ENCODE data around the gene ATAD3C. TPM values are rescaled to one million over a fixed set of nuclear protein-coding genes. Genes with fewer than 3 reads are reported as not detected.
"Not testable (repeated sequence)": the region's sequence is repeated elsewhere in the genome, so short reads cannot be mapped to it uniquely, and the experiment has no call there.

ATAD3C gene
- total RNA-seq, 2 experiments from 2014 or later, result 1.0 to 1.4 TPM

- ATAC-seq, result no peak
- Mint-ChIP-seq H3K9me3 (ENCODE audit: insufficient read depth) (no peaks in the 10 kb centered on the region), H3K4me1 (ENCODE audit: low read depth) (peaks cover 5% of the 10 kb centered on the region), H3K27ac (no peak overlapping the region), H3K4me3 (no peak overlapping the region), H3K36me3 (ENCODE audit: low read depth) (no peaks in the 10 kb centered on the region), H3K27me3 (ENCODE audit: low read depth) (peaks cover 4% of the 10 kb centered on the region)
- CTCF ChIA-PET, result interaction anchor here (1.0 to 3.0 kb wide), 10 partner anchors 9 to 135 kb away, joined by 3 to 18 read pairs (median 6); partner anchors contain the start of genes CCNL2 and MRPL20
- DNase-seq, result no peak
- POLR2A ChIA-PET, result interaction anchor here (1.6 kb wide), 1 partner anchor 41 kb away, joined by 5 read pairs; the partner anchor contains the start of gene CCNL2
Observed at GRCh38 chr1:1440262-1441001, 9.1 kb upstream of the ATAD3C start.

- Mint-ChIP-seq H3K4me1 (ENCODE audit: low read depth) (peaks cover 4% of the 10 kb centered on the region), H3K36me3 (ENCODE audit: low read depth) (no peaks in the 10 kb centered on the region), H3K9me3 (ENCODE audit: insufficient read depth) (no peaks in the 10 kb centered on the region), H3K4me3 (no peak overlapping the region), H3K27ac (no peak overlapping the region), H3K27me3 (ENCODE audit: low read depth) (peaks cover 2% of the 10 kb centered on the region)
- peak; percentile 58 for DNase-seq
- ChIA-PET POLR2A (interaction anchor here (0.6 to 1.6 kb wide), 2 partner anchors 42 to 871 kb away, joined by 3 to 5 read pairs; partner anchors contain the start of gene CCNL2), CTCF (interaction anchor here (1.0 to 3.0 kb wide), 11 partner anchors 10 to 136 kb away, joined by 3 to 18 read pairs (median 5); partner anchors contain the start of genes CCNL2 and MRPL20)
- peak; percentile 81 for ATAC-seq
Observed at GRCh38 chr1:1441002-1441888, 8.2 kb upstream of the ATAD3C start.

- no peak overlapping the region for H3K4me3 Mint-ChIP-seq
- no peaks in the 10 kb centered on the region for H3K9me3 Mint-ChIP-seq (ENCODE audit: insufficient read depth)
- ChIA-PET CTCF (interaction anchor here (1.0 to 3.0 kb wide), 2 partner anchors 35 to 62 kb away, joined by 3 to 18 read pairs; partner anchors contain the start of gene MRPL20), POLR2A (no interaction called here)
- peaks cover 2% of the 10 kb centered on the region for H3K4me1 Mint-ChIP-seq (ENCODE audit: low read depth)
- DNase-seq (no peak), ATAC-seq (no peak)
- no peak overlapping the region for H3K27ac Mint-ChIP-seq
- H3K36me3 Mint-ChIP-seq (ENCODE audit: low read depth), result no peaks in the 10 kb centered on the region
- H3K27me3 Mint-ChIP-seq (ENCODE audit: low read depth), result no peaks in the 10 kb centered on the region
Observed at GRCh38 chr1:1442069-1442770, 7.3 kb upstream of the ATAD3C start.

GRCh38 chr1:1446631-1447030 is 2.9 kb upstream of the ATAD3C start:
- H3K9me3 Mint-ChIP-seq (ENCODE audit: insufficient read depth); H3K4me1 Mint-ChIP-seq (ENCODE audit: low read depth); H3K27ac Mint-ChIP-seq; CTCF ChIA-PET; DNase-seq; ATAC-seq; H3K27me3 Mint-ChIP-seq (ENCODE audit: low read depth); H3K36me3 Mint-ChIP-seq (ENCODE audit: low read depth); H3K4me3 Mint-ChIP-seq; POLR2A ChIA-PET: not testable (repeated sequence)

- H3K4me1 Mint-ChIP-seq (ENCODE audit: low read depth); ATAC-seq; H3K27ac Mint-ChIP-seq; H3K36me3 Mint-ChIP-seq (ENCODE audit: low read depth); H3K4me3 Mint-ChIP-seq; POLR2A ChIA-PET; DNase-seq; H3K27me3 Mint-ChIP-seq (ENCODE audit: low read depth); H3K9me3 Mint-ChIP-seq (ENCODE audit: insufficient read depth): not testable (repeated sequence)
- CTCF ChIA-PET, result interaction anchor here (1.8 kb wide), 1 partner anchor 10 kb away, joined by 5 read pairs; no protein-coding TSS in a partner anchor
Observed at GRCh38 chr1:1450616-1451015, 1.1 kb downstream of the ATAD3C start.

GRCh38 chr1:1451696-1452364 is 2.3 kb downstream of the ATAD3C start:
- ChIA-PET CTCF (interaction anchor here (1.8 kb wide), 1 partner anchor 11 kb away, joined by 5 read pairs; no protein-coding TSS in a partner anchor), POLR2A (no interaction called here)
- no peak overlapping the region for H3K4me3 Mint-ChIP-seq
- H3K27ac Mint-ChIP-seq, result no peak overlapping the region
- no peak for DNase-seq
- no peak for ATAC-seq
- no peaks in the 10 kb centered on the region for H3K36me3 Mint-ChIP-seq (ENCODE audit: low read depth)
- H3K4me1 Mint-ChIP-seq (ENCODE audit: low read depth), result no peaks in the 10 kb centered on the region
- H3K27me3 Mint-ChIP-seq (ENCODE audit: low read depth), result no peaks in the 10 kb centered on the region
- H3K9me3 Mint-ChIP-seq (ENCODE audit: insufficient read depth), result no peaks in the 10 kb centered on the region

GRCh38 chr1:1452365-1452739 is 2.9 kb downstream of the ATAD3C start:
- POLR2A ChIA-PET; H3K27ac Mint-ChIP-seq; ATAC-seq; H3K9me3 Mint-ChIP-seq (ENCODE audit: insufficient read depth); H3K27me3 Mint-ChIP-seq (ENCODE audit: low read depth); H3K4me3 Mint-ChIP-seq; H3K36me3 Mint-ChIP-seq (ENCODE audit: low read depth); H3K4me1 Mint-ChIP-seq (ENCODE audit: low read depth); DNase-seq: not testable (repeated sequence)
- CTCF ChIA-PET, result interaction anchor here (1.8 kb wide), 1 partner anchor 12 kb away, joined by 5 read pairs; no protein-coding TSS in a partner anchor

- Mint-ChIP-seq H3K27me3 (ENCODE audit: low read depth) (no peaks in the 10 kb centered on the region), H3K4me3 (no peak overlapping the region), H3K9me3 (ENCODE audit: insufficient read depth) (no peaks in the 10 kb centered on the region), H3K27ac (no peak overlapping the region), H3K4me1 (ENCODE audit: low read depth) (no peaks in the 10 kb centered on the region), H3K36me3 (ENCODE audit: low read depth) (no peaks in the 10 kb centered on the region)
- ChIA-PET POLR2A (no interaction called here), CTCF (no interaction called here)
- DNase-seq (no peak), ATAC-seq (no peak)
Observed at GRCh38 chr1:1452882-1453281, 3.4 kb downstream of the ATAD3C start.

GRCh38 chr1:1454286-1455056 is 5.0 kb downstream of the ATAD3C start:
- H3K9me3 Mint-ChIP-seq (ENCODE audit: insufficient read depth); DNase-seq; H3K4me3 Mint-ChIP-seq; ATAC-seq; H3K4me1 Mint-ChIP-seq (ENCODE audit: low read depth); H3K27me3 Mint-ChIP-seq (ENCODE audit: low read depth); CTCF ChIA-PET; POLR2A ChIA-PET; H3K27ac Mint-ChIP-seq; H3K36me3 Mint-ChIP-seq (ENCODE audit: low read depth): not testable (repeated sequence)

- H3K36me3 Mint-ChIP-seq (ENCODE audit: low read depth), result no peaks in the 10 kb centered on the region
- H3K4me1 Mint-ChIP-seq (ENCODE audit: low read depth), result no peaks in the 10 kb centered on the region
- POLR2A ChIA-PET, result no interaction called here
- DNase-seq (no peak), ATAC-seq (no peak)
- H3K27ac Mint-ChIP-seq, result no peak overlapping the region
- H3K27me3 Mint-ChIP-seq (ENCODE audit: low read depth), result no peaks in the 10 kb centered on the region
- H3K9me3 Mint-ChIP-seq (ENCODE audit: insufficient read depth), result no peaks in the 10 kb centered on the region
- CTCF ChIA-PET, result no interaction called here
- no peak overlapping the region for H3K4me3 Mint-ChIP-seq
Observed at GRCh38 chr1:1455366-1455884, 5.9 kb downstream of the ATAD3C start.
